ENCODE measurements around the gene CLEC16A. TPM values are rescaled to one million over a fixed set of nuclear protein-coding genes. Genes with fewer than 3 reads are reported as not detected.
"Not testable (repeated sequence)": the region's sequence is repeated elsewhere in the genome, so short reads cannot be mapped to it uniquely, and the experiment has no call there.

CLEC16A gene
- total RNA-seq, 1 experiment from 2014 or later = 13.1 TPM

GRCh38 chr16:10941127-10941933 is 3.0 kb upstream of the CLEC16A start:
- Histone ChIP-seq H3K4me1 (peaks cover 6% of the 10 kb centered on the region; the same call in 1 of the 2 replicates), H3K27ac (no peak overlapping the region; the same call in 1 of the 2 replicates)

DNA sequence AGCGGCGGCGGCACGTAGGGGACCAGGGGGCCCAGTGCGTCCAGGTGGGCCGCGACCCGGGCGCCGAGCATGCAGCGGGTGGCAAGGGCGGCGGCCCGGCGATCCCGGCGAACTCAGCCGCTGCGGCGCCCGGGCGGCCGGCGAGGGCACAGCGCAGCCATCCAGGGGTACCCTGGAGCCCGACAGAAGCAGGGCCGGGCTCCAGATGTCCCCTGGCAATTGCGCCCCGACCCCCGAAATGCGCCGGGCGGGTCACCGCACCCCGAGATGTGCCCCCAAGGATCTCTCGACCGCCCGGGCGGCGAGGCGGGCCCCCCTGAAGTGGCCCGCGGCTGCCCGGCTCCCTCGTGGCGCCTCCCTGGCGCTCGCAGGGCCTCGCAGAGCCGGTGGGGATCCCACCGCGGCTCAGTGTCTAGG is 2.4 kb upstream of the CLEC16A start:
- not testable (repeated sequence) for H3K4me1 ChIP-seq; H3K9me3 ChIP-seq (replicated peaks); DNase-seq; H3K27me3 ChIP-seq; H3K36me3 ChIP-seq
- Histone ChIP-seq H3K4me3 (peak overlapping the region; percentile 79), H3K27ac (peak overlapping the region; percentile 19; the same call in 1 of the 2 replicates)

More at GRCh38 chr16:10941127-10941933, 3.0 kb upstream of the CLEC16A start:
- peak in 1 of 2 experiments; percentile 24 for DNase-seq
- no peaks in the 10 kb centered on the region for H3K9me3 ChIP-seq (replicated peaks)
- H3K36me3 ChIP-seq = no peaks in the 10 kb centered on the region
- H3K27me3 ChIP-seq = no peaks in the 10 kb centered on the region
- H3K4me3 ChIP-seq = peak overlapping the region; percentile 79

DNA sequence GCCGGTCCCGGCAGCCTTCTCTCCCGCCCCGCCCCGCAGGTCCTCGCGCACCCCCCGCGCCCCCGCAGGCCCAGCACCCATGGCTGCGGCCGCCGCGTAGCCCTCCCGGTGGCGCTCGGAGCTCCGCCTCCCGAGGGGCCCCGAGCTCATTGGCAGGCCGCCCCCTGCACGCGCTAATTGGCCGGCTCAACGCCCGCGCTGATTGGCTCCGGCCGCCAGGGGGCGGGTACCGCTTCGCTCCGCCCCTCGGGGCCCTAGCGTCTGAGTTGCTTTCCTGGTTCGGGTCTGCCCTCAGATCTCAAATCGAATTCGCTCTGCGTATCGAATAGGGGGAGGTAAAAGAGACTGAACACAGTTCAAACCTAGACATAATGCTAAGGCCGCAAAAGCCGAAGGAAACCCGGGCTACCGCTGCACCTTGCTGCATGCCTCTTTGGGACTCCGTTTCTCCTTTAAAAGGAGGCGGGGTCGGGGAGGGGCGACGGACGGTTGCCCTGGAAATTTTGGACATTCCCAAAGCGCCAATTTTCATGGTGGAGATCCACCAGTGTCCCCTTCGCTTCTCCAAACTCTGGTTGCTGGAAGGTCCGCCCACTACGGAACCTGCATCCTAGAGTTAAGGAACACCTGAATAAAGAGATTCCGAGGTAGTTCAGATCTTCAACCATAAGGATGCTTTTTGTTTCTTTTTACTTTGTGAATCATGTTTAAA is 1.9 kb upstream of the CLEC16A start, which contains the start of gene DEXI:
DEXI (minus strand) TSS at position 117 of the 712 bp plus-strand sequence. CDS start 463 bp downstream, outside the sequence.
- peak within 1 kb of the TSS; percentile 48 for H3K27ac ChIP-seq
- no peaks in the 10 kb centered on the region for H3K9me3 ChIP-seq (replicated peaks)

DNA sequence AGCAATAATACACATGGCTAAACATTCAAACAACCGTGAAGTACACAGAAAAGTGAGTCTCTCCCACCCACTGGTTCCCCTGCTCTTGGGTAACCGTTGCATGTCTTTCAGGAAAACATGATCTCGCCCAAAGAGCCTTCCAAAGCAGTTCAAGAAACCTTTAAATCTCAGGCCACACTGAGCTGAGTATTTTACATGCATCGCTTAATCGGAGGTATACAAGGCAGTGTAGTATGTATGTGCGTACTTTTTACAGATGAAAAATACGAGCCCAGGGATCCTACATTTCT is 1.4 kb upstream of the CLEC16A start:
- no peaks in the 10 kb centered on the region for H3K9me3 ChIP-seq (replicated peaks)
- H3K4me3 ChIP-seq = peak overlapping the region; percentile 79
- no peaks in the 10 kb centered on the region for H3K27me3 ChIP-seq
- DNase-seq = no peak
- peaks cover 6% of the 10 kb centered on the region; the same call in 1 of the 2 replicates for H3K4me1 ChIP-seq
- no peak overlapping the region for H3K27ac ChIP-seq
- no peaks in the 10 kb centered on the region for H3K36me3 ChIP-seq

More for the DNA sequence above, 1.9 kb upstream of the CLEC16A start, which contains the start of gene DEXI:
- Histone ChIP-seq H3K36me3 (no peaks in the 10 kb centered on the region), H3K4me3 (peak within 1 kb of the TSS; percentile 79), H3K27me3 (no peaks in the 10 kb centered on the region), H3K4me1 (peaks cover 6% of the 10 kb centered on the region; the same call in 1 of the 2 replicates)
- DNase-seq = peak; percentile 87 to 92

DNA sequence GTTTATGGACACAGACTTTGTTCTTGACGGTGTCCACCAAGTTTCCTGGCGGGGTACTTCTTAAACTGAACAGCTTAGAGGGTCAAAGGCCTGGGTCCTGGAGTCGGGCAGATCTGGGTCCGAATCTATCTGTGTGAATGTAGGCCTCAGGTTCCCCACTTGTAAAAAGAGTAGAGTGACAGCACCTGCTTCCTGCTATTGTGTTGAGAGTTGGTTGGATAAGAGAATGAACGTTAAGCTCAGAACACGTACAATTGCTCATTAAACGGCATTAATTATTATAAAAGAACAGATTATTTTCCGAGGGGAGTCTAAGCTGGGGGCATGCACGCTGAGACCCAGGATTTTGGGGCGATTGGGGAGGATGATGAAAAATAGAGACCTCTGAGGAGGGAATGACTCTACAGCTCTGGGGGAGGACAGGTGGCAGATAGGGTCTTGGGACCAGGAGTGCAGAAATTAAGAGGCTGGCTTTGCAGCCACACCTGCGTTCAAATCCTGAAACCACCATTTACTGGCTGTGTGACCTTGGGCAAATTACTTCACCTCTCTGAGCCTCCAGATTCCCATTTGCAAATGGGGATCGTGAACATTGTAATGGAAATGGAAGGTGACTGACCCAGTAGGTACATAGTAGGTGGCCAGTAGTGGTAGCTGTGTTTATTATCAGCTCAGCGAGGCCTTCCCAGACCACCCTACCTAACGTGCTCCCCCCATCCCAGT is 862 bp downstream of the CLEC16A start:
- H3K27me3 ChIP-seq = no peaks in the 10 kb centered on the region
- H3K9me3 ChIP-seq (replicated peaks) = no peaks in the 10 kb centered on the region
- H3K4me3 ChIP-seq = peak overlapping the region; percentile 91
- no peak for DNase-seq
- peaks cover 6% of the 10 kb centered on the region; the same call in 1 of the 2 replicates for H3K4me1 ChIP-seq
- H3K27ac ChIP-seq = no peak overlapping the region
- H3K36me3 ChIP-seq = no peaks in the 10 kb centered on the region

GRCh38 chr16:10946308-10946707 is 1.9 kb downstream of the CLEC16A start:
- Histone ChIP-seq H3K27me3 (no peaks in the 10 kb centered on the region), H3K4me1 (no peaks in the 10 kb centered on the region), H3K9me3 (replicated peaks) (no peaks in the 10 kb centered on the region), H3K4me3 (no peak overlapping the region), H3K27ac (no peak overlapping the region), H3K36me3 (no peaks in the 10 kb centered on the region)
- DNase-seq = no peak

- no peak overlapping the region for H3K4me3 ChIP-seq
- H3K27me3 ChIP-seq = no peaks in the 10 kb centered on the region
- no peaks in the 10 kb centered on the region for H3K36me3 ChIP-seq
- no peak for DNase-seq
- no peaks in the 10 kb centered on the region for H3K4me1 ChIP-seq
- H3K27ac ChIP-seq = no peak overlapping the region
- no peaks in the 10 kb centered on the region for H3K9me3 ChIP-seq (replicated peaks)
Observed at GRCh38 chr16:10947211-10947787, 2.9 kb downstream of the CLEC16A start.

GRCh38 chr16:10949424-10949970 is 5.1 kb downstream of the CLEC16A start:
- Histone ChIP-seq H3K9me3 (replicated peaks) (no peaks in the 10 kb centered on the region), H3K36me3 (no peaks in the 10 kb centered on the region), H3K27me3 (no peaks in the 10 kb centered on the region), H3K4me1 (no peaks in the 10 kb centered on the region), H3K27ac (no peak overlapping the region), H3K4me3 (no peak overlapping the region)
- no peak for DNase-seq

DNA sequence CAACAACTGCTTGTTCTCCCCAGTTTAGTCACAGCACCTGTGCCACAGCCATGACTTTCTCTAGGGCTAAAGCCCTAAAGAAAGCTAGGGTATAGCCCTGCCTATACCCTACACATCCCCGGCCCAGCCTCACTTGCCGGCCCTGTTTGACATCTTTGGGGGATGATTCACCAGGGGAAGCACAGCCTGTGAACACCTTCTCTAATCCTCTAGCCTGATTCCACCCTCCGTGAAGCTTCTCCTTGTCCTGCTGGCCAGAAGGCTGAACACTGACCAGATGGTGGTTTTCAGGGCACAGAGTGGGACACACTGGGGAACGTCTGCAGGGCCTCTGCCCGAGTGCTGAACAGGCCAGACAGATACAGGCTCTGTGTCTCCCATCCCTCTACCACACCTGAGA is 6.0 kb downstream of the CLEC16A start:
- Histone ChIP-seq H3K4me3 (no peak overlapping the region), H3K9me3 (replicated peaks) (no peaks in the 10 kb centered on the region), H3K4me1 (no peaks in the 10 kb centered on the region), H3K27me3 (no peaks in the 10 kb centered on the region), H3K27ac (no peak overlapping the region), H3K36me3 (no peaks in the 10 kb centered on the region)
- no peak for DNase-seq

DNA sequence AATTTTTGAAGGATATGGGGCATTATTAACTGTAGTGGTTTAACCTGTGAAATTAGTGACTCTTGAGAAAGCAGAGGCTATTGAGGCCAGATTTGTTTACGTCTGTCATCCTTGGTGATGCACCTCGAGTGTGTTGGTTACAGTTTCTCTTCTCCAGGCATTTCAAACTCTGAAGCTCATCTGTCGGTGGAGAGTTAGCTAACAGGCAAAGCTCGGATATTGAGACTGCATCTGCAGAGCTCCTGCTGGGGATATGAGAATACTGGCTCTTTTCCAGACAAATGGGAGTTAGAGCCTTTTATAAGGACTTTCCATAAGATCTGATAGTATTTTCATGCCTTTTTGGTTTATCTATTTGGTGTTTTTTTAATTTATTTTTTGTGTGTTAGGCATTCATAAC is 6.7 kb downstream of the CLEC16A start:
- DNase-seq = no peak
- Histone ChIP-seq H3K27me3 (no peaks in the 10 kb centered on the region), H3K9me3 (replicated peaks) (no peaks in the 10 kb centered on the region), H3K36me3 (no peaks in the 10 kb centered on the region), H3K4me1 (no peaks in the 10 kb centered on the region), H3K27ac (no peak overlapping the region), H3K4me3 (no peak overlapping the region)

GRCh38 chr16:10954903-10955302 is 10.5 kb downstream of the CLEC16A start:
- Histone ChIP-seq H3K9me3 (replicated peaks) (no peaks in the 10 kb centered on the region), H3K27ac (no peak overlapping the region), H3K4me1 (peaks cover 8% of the 10 kb centered on the region), H3K36me3 (no peaks in the 10 kb centered on the region), H3K27me3 (no peaks in the 10 kb centered on the region), H3K4me3 (no peak overlapping the region)
- DNase-seq = no peak

DNA sequence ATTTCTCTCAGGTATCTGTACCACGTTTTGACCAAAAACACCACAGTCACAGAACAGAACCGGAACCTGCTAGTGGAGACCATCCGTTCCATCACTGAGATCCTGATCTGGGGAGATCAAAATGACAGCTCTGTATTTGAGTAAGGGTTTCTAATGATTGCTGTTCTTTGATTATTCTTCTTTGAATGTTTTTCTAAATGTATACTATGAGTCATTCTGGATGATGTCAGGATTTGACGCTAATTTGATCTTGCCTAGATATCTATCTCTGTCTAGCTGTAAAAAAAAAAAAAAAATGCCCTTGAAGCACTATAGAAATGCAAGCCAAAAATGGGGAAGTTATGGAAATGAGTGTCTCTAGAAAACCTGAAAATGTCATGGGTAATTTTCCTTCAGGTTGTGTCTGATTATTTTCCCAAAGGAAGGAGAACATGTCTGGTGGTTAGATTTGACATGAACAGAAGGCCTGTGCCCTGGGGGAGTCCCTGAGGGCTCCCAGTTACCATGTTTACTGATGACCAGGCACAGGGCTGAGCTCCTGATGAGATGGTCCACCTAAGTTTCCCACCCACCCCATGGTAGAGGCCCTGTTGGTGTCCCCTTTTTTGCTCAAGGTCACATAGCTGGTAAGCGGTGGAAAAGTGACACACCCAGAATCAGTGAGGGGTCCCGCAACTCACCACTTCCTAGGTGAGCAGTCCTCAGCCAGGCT is 13.6 kb downstream of the CLEC16A start:
- DNase-seq = no peak
- H3K27me3 ChIP-seq = no peaks in the 10 kb centered on the region
- no peaks in the 10 kb centered on the region for H3K9me3 ChIP-seq (replicated peaks)
- no peak overlapping the region for H3K4me3 ChIP-seq
- H3K36me3 ChIP-seq = no peaks in the 10 kb centered on the region; the same call in 1 of the 2 replicates
- H3K27ac ChIP-seq = peak overlapping the region; percentile 13; the same call in 1 of the 2 replicates
- H3K4me1 ChIP-seq = peaks cover 8% of the 10 kb centered on the region

DNA sequence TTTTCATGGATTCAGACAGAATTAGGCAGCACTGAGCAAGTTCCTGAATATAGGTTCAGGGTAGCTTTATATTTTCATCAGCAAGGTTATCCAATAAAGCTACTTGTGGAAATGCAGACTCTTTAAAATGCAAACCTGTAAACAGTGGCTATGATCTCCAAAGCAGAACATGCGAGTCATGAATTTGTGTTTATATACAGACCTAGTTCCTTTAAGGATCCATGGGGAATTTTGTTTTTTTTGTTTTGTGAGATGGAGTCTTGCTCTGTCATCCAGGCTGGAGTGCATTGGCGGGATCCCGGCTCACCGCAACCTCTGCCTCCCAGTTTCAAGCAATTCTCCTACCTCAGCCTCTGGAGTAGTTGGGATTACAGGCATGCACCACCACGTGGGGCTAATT is 14.8 kb downstream of the CLEC16A start:
- no peaks in the 10 kb centered on the region for H3K27me3 ChIP-seq
- H3K36me3 ChIP-seq = no peaks in the 10 kb centered on the region; the same call in 1 of the 2 replicates
- H3K27ac ChIP-seq = no peak overlapping the region
- no peak for DNase-seq
- no peaks in the 10 kb centered on the region for H3K9me3 ChIP-seq (replicated peaks)
- H3K4me3 ChIP-seq = no peak overlapping the region
- H3K4me1 ChIP-seq = peaks cover 9% of the 10 kb centered on the region

DNA sequence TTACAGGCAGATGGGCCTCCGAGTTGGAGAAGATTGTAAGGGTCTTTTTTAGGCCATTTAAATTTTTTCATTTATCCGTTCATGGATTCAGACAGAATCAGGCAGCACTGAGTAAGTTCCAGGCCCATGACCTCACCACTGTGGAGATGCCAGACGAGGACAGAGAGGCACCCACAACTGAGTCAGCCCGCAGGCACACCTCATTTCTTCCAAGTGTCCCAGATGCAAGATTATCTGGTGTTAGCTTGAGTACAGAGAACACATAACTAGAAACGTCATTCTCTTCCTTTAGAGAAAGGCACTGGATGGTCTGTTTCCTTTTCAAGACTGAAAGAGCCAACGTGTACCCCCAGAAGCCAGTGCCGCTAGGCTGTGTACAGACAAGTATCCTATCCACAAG is 16.9 kb downstream of the CLEC16A start:
- Histone ChIP-seq H3K9me3 (replicated peaks) (no peaks in the 10 kb centered on the region), H3K4me1 (peaks cover 18% of the 10 kb centered on the region), H3K36me3 (no peaks in the 10 kb centered on the region; the same call in 1 of the 2 replicates), H3K4me3 (no peak overlapping the region), H3K27ac (no peak overlapping the region), H3K27me3 (no peaks in the 10 kb centered on the region)
- DNase-seq = no peak

All from SJCRH30 (cell line).